Medulla oblongata (tissue), 1 donor: ENCODE data around the gene HCN3.
A peak's percentile ranks its signal among the peaks of the same experiment; 100 is the strongest.
"Not testable (repeated sequence)": the region's sequence is repeated elsewhere in the genome, so short reads cannot be mapped to it uniquely, and the experiment has no call there.

Experiments
- DNase-seq: peaks from one replicate; pipeline ENCODE4 v3.0.0-alpha.2; 2015; ENCODE audit errors: extremely low spot score

Gene HCN3

DNA sequence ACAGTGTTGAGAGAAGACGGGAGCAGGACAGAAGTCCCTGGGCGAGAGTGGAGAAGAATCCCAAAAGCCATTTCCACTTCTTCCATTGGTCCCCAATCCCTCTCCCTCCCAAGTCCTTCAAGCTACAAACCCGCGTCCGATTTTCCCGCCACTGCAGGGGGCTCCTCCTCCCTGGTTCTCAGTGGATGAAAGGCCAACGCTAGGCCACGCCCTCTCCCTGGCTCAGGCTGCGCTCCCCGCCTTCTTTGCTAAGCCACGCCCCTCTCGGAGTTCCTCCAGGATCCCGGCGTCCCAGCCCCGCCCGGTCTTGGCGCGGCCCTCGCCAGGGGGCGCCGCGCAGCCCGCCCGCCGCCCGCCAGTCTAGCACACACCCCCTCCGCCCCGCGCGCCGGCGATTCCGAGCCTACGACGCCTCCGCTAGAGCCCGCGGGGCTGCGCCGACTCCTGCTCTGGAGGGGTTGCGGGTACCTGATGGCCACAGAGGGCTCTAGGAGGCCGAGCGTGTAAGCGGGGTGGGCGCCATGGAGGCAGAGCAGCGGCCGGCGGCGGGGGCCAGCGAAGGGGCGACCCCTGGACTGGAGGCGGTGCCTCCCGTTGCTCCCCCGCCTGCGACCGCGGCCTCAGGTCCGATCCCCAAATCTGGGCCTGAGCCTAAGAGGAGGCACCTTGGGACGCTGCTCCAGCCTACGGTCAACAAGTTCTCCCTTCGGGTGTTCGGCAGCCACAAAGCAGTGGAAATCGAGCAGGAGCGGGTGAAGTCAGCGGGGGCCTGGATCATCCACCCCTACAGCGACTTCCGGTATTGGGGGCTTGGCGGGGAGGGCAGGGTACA, at the start of gene HCN3:
Gene HCN3, plus strand, starts transcription at position 394 of the 832 bp plus-strand sequence. Its CDS starts 128 bp downstream, at position 522.
- peak; percentile 99 for DNase-seq

DNA sequence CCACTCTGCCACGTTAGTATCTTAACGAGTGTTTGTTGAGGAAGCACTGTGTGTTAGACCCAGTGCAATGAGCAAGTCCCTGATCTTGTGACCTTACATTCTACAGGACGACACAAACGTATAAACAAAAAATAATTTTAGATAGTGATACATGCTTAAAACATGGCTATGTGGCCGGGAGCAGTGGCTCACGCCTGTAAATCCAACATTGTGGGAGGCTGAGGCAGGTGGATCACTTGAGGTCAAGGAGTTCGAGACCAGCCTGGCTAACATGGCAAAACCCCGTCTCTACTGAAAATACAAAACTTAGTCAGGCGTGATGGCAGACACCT, 49.2 kb upstream of the HCN3 start:
- DNase-seq, result no peak

DNA sequence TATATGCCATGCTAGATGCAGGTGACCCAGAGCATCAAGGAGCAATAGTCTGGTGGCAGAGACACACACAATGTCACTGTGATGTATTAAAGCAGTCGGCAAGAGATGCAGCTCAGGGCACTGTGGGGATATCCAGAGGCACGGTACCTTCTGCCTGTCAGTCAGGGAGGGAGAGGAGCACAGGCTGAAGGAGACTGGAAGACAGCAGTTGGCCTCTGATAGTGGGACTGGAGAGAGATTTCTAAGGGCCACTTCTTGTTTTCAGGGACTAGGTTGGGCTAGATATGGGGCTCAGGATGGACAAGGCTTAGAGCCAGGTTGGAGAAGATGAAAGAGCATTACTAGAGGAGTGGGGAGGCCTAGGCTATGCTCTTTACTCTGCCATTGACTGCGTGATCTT, 46.0 kb upstream of the HCN3 start:
- not testable (repeated sequence) for DNase-seq

DNA sequence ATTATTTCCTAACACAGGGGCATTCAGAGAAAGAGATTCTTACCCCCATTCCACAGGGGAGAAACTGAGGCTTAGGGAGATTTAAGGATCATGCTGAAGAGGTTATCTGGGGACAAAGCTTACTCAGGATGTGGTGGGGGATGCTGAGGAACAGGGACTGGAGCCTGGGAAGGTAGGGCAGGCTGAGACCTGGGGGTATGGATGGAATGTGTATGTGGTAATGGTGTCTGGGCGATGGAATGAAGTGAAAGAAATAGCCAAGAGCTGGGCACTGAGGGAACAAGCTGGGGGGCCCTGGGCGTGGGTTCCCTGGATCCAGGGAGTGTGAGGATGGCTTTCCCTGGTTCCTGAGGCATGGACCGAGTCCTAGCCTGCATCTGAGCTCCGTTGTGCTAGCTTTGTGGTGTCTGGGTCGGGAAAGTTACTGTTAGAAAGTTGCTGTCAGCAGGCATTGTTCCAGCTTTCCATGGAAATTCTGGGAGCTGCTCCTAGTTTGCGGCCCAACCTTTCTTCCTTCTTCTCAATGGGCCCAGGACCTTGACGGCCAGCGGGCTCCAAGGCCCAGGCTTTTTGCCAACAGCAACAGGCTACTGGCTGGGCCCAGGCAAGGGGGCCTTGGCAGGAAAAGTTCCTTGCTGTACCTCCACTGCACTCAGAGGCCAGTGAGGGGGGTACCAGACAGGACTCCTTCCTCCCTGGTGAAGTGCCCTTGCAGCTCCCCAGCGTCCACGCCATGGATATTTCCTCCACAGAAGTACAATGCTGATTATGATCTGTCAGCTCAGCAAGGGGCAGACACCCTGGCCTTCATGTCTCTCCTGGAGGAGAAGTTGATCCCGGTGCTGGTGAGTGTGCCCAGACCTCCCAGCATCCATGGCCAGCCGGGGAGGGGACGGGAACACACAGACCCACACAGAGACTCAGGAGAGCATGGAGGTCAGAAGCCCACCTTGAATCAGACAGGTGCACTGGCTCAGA, 45.0 kb upstream of the HCN3 start:
- peak; percentile 76 for DNase-seq

- not testable (repeated sequence) for DNase-seq
Measured at GRCh38 chr1:155233502-155233901, 43.8 kb upstream of the HCN3 start.

DNA sequence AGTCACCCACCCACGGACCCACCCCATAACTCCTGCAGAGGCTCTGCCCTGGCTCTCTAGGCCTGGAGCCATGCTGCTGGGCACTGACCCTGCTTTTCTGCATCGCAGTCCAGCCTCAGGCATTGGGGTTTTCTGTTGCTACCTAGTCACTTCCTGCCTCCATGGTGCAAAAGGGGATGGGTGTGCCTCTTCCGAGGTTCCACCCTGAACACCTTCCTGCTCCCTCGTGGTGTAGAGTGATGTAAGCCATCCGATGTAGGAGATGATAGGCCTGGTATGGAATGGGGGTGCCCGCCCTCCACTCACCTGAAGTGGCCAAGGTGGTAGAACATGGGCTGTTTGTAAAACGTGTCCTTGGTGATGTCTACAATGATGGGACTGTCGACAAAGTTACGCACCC, 41.9 kb upstream of the HCN3 start:
- not testable (repeated sequence) for DNase-seq

- no peak for DNase-seq
Measured at GRCh38 chr1:155236451-155236850, 40.8 kb upstream of the HCN3 start.

GRCh38 chr1:155241069-155241679, 36.1 kb upstream of the HCN3 start:
- DNase-seq, result peak; percentile 94

GRCh38 chr1:155241841-155242264, 35.4 kb upstream of the HCN3 start:
- no peak for DNase-seq

- DNase-seq, result no peak
Measured at GRCh38 chr1:155242805-155243358, 34.4 kb upstream of the HCN3 start.

GRCh38 chr1:155244368-155245162, 32.7 kb upstream of the HCN3 start:
- peak; percentile 100 for DNase-seq

DNA sequence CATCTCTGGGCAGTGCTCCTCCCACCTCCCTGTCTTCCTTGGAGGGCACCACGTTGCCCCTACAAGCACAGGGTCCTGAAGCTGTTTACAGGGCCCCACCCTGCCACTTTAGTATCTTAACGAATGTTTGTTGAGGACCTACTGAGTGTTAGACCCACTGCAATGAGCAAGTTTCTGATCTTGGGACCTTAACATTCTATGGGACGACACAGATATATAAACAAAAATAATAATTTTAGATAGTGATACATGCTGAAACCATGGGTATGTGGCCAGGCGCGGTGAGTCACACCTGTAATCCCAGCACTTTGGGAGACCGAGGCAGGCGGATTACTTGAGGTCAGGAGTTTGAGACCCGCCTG, 32.1 kb upstream of the HCN3 start:
- DNase-seq, result no peak

DNA sequence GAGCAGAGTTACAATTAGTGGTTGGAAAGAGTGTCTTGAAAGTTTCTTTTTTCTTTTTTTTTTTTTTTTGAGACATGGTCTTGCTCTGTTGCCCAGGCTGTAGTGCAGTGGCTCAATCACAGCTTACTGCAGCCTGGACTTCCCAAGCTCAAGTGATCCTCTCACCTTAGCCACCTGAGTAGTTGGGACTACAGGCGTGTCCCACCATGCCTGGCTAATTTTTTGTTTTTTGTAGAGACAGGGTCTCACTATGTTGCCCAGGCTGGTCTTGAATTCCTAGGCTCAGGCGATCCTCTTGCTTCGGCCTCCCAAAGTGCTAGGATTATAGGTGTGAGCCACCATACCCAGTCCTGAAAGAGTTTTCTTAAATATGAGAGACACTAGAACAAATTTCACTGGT, 30.5 kb upstream of the HCN3 start:
- DNase-seq, result not testable (repeated sequence)

DNA sequence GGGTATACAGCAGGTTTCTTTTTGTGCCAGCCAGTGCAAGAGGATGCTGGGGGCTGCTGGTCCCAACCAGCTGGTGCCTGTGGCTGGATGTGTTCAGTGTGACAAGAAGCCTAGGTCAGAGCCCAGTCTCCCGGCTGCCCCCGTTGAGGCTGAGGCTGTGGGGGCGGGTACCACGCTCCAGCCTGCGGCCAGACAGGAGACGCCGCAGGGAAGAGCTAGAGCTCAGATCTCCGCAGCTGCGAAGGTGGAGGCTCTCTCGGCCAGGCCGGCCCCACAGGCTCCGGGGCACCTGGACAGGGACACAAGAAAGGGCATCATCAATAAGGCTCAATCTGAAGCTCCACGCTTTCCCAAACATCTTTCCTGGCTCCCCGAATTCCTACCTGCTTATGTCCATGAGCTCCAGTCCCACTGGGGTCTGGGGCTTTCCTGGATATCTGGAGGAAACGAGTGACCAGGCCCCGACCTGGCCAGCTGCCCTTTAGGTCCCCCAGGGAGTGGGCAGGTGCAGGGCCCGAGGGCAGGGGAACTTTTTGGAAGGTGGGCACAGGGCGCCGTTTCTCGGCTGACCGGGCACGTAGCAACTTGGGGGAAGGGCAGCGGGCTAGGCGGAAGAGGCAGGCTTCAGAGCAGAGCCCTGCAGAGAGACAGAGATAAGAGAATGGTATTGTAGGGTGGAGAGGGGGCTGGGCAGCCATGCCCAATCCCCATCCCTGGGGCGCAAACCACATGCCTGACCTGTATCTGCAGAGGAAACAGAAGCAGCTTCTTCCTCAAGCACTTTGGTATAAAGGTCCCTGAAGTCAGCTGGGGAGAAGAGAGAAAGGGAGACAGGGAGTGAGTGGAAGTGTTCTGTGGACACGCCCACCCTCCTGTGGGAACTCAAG, 29.4 kb upstream of the HCN3 start:
- DNase-seq, result no peak

DNA sequence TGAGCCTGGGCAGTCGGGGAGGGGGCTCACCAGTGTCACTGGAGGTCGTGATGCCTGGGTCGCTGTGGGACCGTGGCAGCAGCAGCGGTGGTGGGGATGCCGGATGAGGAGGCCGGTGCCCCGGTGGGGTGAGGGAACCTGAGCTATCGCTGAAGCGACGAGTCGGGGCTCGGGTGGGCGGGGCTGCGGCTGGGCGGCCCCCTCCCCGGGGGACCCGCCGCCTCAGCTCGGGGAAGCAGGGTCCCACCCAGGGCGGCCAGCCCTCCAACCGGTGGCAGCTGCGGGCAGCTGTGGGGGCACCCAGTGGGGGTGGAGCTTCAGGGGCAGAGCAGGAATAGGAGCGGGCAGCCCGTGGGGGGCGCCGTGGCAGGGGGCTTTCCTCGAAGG, 27.0 kb upstream of the HCN3 start:
- DNase-seq, result no peak

- DNase-seq, result peak; percentile 96
Measured at GRCh38 chr1:155250633-155251449, 26.4 kb upstream of the HCN3 start.

GRCh38 chr1:155251566-155251965, 25.7 kb upstream of the HCN3 start:
- no peak for DNase-seq

GRCh38 chr1:155253208-155253607, 24.1 kb upstream of the HCN3 start:
- no peak for DNase-seq

DNA sequence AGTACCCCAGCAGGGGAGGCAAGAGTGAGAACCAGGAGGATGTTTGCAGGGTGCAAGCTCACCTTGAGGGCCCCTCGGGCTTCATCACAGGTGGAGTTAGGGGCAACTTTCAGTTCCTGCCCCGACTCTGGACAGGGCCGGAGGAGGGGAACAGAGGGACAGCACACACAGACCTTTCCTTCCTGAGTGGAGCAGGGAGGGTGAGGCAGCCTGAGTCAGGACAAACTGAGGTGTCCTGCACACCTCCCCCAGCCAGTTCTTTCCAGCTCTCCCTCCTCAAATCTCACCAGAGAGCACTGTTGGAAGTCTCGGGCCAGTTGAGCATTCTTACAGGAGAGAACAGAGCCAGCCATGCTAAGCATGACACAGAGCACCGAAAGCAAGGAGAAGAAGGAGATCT, 23.5 kb upstream of the HCN3 start:
- DNase-seq, result no peak
